HG03520 (cell line): ENCODE measurements around the gene ZNF462.
"Not testable (repeated sequence)": the region's sequence is repeated elsewhere in the genome, so short reads cannot be mapped to it uniquely, and the experiment has no call there.

Experiments
- ATAC-seq: cut with Tn5 transposase; IDR thresholded peaks from one replicate; pipeline ENCODE4 v1.9.1; 2021; ENCODE audit warnings: mild to moderate bottlenecking, moderate library complexity; ENCODE audit not compliant: unreplicated experiment

The ZNF462 gene

GRCh38 chr9:106885451-106885850 is 22.5 kb downstream of the ZNF462 start:
- ATAC-seq = no peak

- ATAC-seq = no peak
Observed at GRCh38 chr9:106886111-106887046, 23.4 kb downstream of the ZNF462 start.

GRCh38 chr9:106887066-106887465 is 24.1 kb downstream of the ZNF462 start:
- no peak for ATAC-seq

GRCh38 chr9:106889061-106889590 is 26.2 kb downstream of the ZNF462 start:
- no peak for ATAC-seq

GRCh38 chr9:106890608-106891007 is 27.6 kb downstream of the ZNF462 start:
- ATAC-seq = no peak

- no peak for ATAC-seq
Observed at GRCh38 chr9:106891286-106891685, 28.3 kb downstream of the ZNF462 start.

GRCh38 chr9:106892632-106893031 is 29.7 kb downstream of the ZNF462 start:
- no peak for ATAC-seq

- ATAC-seq = no peak
Observed at GRCh38 chr9:106893088-106893487, 30.1 kb downstream of the ZNF462 start.

- ATAC-seq = no peak
Observed at GRCh38 chr9:106896695-106897094, 33.7 kb downstream of the ZNF462 start.

- ATAC-seq = no peak
Observed at GRCh38 chr9:106897236-106897635, 34.3 kb downstream of the ZNF462 start.

- ATAC-seq = no peak
Observed at GRCh38 chr9:106897751-106898150, 34.8 kb downstream of the ZNF462 start.

- ATAC-seq = not testable (repeated sequence)
Observed at GRCh38 chr9:106900523-106900922, 37.6 kb downstream of the ZNF462 start.

- no peak for ATAC-seq
Observed at GRCh38 chr9:106906129-106906528, 43.2 kb downstream of the ZNF462 start.

GRCh38 chr9:106911951-106912350 is 49.0 kb downstream of the ZNF462 start:
- no peak for ATAC-seq

- ATAC-seq = no peak
Observed at GRCh38 chr9:106913276-106913675, 50.3 kb downstream of the ZNF462 start.

GRCh38 chr9:106915851-106916250 is 52.9 kb downstream of the ZNF462 start:
- no peak for ATAC-seq

- ATAC-seq = no peak
Observed at GRCh38 chr9:106916466-106917235, 53.7 kb downstream of the ZNF462 start.

- no peak for ATAC-seq
Observed at GRCh38 chr9:106918825-106919509, 56.0 kb downstream of the ZNF462 start.

GRCh38 chr9:106920091-106920490 is 57.1 kb downstream of the ZNF462 start:
- no peak for ATAC-seq

- ATAC-seq = no peak
Observed at GRCh38 chr9:106920701-106921283, 57.8 kb downstream of the ZNF462 start.
